ENCODE results near the gene HPRT1.
"Not testable (repeated sequence)": the region's sequence is repeated elsewhere in the genome, so short reads cannot be mapped to it uniquely, and the experiment has no call there.

Gene HPRT1, protein sequence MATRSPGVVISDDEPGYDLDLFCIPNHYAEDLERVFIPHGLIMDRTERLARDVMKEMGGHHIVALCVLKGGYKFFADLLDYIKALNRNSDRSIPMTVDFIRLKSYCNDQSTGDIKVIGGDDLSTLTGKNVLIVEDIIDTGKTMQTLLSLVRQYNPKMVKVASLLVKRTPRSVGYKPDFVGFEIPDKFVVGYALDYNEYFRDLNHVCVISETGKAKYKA

DNA sequence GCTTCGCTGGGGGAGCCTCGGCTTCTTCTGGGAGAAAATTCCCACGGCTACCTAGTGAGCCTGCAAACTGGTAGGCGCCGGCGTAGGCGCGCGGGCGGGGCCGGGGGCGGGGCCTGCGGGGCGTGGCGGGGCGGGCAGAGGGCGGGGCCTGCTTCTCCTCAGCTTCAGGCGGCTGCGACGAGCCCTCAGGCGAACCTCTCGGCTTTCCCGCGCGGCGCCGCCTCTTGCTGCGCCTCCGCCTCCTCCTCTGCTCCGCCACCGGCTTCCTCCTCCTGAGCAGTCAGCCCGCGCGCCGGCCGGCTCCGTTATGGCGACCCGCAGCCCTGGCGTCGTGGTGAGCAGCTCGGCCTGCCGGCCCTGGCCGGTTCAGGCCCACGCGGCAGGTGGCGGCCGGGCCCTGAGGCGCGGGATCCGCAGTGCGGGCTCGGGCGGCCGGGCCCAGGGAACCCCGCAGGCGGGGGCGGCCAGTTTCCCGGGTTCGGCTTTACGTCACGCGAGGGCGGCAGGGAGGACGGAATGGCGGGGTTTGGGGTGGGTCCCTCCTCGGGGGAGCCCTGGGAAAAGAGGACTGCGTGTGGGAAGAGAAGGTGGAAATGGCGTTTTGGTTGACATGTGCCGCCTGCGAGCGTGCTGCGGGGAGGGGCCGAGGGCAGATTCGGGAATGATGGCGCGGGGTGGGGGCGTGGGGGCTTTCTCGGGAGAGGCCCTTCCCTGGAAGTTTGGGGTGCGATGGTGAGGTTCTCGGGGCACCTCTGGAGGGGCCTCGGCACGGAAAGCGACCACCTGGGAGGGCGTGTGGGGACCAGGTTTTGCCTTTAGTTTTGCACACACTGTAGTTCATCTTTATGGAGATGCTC is at the start of gene HPRT1:
Gene HPRT1, plus strand, starts transcription at position 161 of the 857 bp plus-strand sequence. Its CDS starts 147 bp downstream, at position 308.
- DNase-seq, result peak; percentile 79

DNA sequence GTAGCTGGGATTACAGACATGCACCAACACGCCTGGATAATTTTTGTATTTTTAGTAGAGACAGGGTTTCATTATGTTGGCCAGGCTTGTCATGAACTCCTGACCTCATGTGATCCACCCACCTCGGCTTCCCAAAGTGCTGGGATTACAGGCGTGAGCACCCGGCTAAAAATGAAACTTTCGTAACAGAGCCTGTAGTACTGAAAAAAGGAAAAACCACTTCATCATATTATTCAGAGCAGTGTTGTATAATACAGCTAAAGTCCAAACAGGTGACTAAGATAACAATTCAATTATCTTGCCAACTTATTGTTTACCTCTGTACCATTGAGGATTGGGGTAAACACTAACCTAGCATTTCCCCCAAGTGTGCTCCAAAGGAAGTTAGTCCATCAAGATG is 43.9 kb upstream of the HPRT1 start:
- DNase-seq, result no peak

DNA sequence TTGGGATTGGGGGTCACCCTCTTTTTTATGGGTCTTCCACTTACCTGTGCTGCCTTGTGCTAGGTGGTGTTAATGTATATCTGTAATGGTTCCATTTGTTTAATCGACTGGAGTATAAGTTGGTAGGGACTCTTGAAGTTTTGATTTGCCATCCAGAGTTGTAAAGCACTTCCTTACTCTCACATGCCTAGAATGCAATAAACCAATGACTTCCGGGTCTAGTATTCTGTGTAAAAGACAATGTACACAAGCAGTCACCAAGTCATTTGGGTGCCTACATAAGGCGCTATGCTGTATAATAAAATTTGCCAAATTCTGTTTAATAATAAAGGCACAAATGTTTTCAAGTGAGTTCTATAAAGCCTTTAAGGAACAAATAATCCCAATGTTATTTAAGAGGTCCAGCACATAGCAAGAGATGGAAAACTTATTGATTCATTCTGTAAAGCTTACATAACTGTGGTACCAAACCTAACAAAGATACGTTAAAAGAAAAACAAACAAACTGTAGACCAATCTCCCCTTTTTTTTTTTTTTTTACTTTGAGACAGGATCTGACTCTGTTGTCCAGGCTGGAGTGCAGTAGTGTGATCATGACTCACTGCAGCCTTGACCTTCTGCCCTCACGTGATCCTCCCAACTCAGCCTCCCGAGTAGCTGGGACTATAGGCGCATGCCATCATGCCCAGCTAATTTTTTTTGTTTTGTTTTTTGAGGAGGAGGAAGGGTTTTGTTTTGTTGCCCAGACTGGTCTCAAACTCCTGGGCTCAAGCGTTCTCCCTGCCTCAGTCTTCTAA is 41.5 kb upstream of the HPRT1 start:
- DNase-seq, result no peak

DNA sequence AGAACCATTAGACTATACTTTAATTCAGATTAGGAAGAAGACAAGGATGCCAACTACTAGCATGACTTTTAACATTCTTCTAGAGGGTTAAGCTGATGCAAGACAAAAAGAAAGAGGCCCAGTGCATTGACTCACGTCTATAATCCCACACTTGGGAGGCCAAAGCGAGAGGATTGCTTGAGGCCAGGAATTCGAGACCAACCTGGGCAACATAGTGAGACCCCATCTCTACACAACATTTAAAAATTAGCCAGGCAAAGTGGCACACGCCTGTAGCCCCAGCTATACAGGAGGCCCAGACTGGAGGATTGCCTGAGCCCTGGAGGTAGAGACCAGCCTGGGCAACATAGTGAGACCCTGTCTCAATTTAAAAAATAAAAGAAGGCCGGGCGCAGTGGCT is 40.2 kb upstream of the HPRT1 start:
- no peak for DNase-seq

DNA sequence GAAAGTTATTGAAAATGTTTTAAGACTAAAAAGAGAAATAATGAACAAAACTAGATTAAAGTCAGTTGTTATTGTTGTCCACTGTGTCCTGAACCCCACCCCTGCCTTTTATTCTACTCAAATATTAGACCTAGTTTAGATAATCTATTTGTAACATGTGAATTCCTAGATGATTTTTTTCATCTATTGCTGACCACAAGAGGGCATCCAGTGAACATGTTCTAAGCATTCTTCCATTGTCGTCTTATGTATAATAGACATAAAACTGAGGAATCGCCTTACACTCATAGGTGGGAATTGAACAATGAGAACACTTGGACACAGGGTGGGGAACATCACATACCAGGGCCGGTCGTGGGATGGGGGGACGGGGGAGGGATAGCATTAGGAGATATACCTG is 36.4 kb upstream of the HPRT1 start:
- no peak for DNase-seq

DNA sequence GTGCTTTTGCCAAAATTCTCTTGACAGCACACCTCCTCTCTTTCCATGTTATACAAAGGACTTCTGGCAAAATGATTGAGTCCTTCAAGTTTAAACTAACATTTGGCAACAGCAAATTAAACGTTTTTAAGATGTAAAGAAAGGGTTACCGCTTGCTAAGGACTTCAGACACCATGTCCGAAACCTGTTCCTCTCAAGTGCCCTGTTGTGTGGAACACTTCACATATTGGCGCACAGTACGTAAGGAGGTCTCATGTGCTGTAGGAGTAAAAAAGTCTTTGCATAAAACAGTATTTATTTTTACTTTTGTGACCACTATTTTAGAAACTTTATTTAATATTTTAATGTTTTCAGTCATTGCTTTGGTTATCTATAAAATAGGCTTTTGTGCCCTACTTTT is 33.7 kb upstream of the HPRT1 start:
- no peak for DNase-seq

DNA sequence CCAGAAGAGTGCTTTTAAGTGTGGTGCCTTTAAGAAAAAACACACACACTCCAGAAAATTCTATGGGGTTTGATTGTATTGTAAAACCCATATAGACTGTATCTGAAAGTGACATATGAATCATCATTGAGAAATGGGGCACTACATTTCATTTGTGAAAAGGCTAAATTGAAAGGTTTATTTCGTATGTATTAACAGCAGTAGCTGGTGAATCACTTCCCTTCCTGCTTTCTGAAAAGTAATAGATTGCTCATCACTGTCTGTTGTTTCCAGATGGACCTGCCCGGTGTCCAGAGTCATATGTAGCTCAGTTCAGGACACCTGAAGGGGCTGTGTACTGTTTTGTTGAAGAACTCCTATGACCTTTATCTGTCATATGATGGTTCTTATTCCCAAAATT is 28.1 kb upstream of the HPRT1 start:
- DNase-seq, result peak; percentile 4

DNA sequence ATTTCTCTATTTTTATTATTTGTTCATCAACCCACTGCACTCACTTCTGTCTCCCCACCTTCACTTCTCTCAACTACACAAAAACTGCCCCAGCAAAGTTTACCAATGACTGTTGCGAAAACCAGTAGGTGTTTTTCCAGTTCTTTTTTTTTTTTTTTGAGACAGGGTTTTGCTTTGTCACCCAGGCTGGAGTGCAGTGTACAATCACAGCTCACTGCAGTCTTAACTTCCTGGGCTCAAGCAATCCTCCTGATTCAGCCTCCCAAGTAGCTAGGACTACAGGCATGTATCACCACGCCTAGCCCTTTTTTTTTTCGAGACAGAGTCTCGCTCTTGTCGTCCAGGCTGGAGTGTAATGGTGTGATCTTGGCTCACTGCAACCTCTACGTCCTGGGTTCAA is 24.1 kb upstream of the HPRT1 start:
- no peak for DNase-seq

DNA sequence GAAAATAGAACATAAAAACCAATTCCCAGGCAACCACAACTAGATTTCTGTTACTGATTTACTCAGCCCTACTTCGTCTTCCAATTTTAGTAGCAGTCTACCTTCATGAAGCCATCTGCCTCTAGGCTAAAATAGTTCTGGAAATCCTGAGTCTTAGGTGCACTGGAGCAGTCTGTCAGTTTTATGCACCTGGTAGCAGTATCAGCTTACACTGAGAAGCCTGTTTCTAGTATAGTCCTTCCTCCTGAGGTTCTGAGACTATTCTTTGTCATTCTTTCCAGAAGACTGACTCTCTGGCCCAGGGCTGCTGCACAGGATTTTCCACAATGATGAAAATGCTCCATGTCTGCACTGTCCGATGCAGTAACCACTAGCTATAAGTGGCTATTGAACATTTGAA is 16.9 kb upstream of the HPRT1 start:
- DNase-seq, result no peak

DNA sequence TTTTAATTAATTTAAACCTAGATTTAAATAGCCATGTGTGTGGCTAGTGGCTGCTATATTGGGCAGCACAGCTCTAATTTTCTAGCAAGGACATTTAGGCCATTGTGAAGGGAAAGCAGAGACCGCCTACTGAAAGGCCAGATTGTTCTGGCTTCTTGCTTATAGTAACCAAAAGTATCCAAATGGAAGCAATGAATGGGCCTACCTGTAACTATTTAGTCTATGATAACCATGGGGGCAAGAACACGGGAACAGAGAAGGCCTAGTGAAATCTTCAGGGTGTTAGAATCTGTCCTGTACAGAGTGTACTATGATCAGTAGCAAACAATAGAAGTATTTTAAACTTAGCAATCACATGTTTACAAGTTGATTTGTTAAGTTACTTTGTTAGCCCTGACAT is 16.5 kb upstream of the HPRT1 start:
- DNase-seq, result no peak

DNA sequence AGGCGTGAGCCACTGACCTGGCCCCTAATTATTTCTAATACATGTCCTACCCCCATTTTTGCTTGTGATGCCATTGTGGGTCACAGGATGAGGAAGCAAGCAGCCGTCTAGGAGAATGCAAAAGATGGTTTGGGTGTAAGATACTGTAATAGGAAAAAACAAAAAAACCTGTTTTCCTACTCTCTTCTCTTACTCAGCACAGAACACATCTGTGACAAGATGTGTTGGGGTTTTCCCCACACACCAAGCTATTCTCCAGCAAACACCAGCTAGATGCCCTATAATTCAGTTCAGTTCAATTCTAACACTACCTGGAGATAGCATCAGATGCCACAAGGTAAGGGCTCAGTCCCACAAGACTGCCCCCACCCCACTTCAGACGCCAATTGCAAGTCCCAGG is 15.3 kb upstream of the HPRT1 start:
- DNase-seq, result no peak

DNA sequence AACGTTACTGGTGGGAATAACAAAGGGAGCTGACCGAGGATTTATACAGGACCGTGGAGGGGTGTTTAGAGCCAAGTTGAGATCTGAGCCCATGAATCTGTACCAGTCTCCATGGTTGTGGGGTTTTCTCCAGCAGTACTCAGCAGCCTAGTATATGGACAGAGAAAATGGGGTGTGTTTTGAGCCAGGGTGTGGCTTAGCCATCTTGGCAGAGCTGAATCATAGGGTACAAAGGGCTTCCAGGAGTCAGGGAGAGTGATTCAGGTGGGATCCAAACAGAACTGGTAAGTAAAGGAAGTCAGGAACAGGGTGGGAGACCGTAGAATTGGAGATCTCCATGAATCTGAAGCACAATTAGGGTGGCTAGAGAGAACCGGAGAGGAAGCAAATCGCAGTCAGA is 7.4 kb upstream of the HPRT1 start:
- no peak for DNase-seq

DNA sequence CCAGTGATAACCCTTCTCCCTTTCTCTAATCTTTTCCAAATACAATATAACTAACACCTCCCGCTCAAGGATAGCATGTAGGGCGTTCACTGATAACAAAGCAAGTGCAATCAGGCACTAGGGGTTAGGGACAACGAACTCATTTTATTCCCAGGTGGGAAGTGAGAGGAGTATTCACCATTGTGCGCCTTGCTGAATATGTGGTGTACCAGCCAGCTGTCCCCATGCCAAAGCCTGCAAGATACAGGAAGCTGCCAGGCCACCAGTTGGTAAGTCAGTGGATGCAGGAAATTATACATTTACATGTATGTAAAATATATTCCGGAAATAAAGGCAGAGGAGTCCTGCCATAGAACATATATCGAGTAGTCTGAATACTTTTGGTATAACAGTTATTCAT is 6.3 kb upstream of the HPRT1 start:
- no peak for DNase-seq

DNA sequence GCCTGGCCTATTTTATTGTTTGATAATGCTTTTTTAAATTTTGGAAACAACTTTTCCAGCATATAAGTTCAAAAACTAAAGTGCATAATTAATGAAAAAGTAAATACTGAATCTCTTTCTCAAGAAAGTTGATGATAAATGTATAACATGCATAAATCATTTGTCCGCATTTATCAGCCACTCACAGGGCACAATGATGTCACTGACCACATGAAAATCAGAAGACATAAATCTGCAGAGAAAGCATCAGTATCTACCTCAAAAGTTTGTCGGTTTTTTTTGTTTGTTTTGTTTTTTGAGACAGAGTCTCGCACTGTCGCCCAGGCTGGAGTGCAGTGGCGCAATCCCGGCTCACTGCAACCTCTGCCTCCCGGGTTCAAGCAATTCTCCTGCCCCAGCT is 5.5 kb upstream of the HPRT1 start:
- no peak for DNase-seq

DNA sequence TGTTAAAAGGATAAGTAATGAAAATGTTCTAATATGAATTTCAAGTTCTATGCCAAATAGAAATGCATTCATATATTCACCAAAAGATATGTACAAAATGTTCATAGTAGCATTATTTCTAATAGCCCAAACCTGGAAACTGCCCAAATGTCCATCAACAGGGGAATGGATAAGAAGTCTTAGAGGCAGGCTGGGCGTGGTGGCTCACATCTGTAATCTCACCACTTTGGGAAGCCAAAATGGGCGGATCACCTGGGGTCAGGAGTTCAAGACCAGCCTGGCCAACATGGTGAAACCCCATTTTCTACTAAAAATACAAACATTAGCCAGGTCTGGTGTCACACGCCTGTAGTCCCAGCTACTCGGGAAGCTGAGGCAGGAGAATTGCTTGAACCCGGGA is 2.3 kb upstream of the HPRT1 start:
- no peak for DNase-seq

DNA sequence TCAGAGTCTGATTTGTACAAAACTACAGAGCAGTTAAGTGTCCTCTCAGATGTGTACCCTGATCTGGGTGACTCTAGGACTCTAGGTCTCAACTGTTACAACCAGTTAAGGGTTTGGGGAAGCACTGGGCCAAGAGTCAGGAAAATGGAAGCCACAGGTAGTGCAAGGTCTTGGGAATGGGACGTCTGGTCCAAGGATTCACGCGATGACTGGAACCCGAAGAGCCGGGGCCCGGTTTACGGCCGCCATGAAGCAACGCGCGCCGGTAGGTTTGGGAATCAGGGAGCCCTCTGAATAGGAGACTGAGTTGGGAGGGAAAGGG is 321 bp upstream of the HPRT1 start:
- no peak for DNase-seq

DNA sequence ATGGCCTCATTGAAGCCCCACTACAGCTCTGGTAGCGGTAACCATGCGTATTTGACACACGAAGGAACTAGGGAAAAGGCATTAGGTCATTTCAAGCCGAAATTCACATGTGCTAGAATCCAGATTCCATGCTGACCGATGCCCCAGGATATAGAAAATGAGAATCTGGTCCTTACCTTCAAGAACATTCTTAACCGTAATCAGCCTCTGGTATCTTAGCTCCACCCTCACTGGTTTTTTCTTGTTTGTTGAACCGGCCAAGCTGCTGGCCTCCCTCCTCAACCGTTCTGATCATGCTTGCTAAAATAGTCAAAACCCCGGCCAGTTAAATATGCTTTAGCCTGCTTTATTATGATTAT is 876 bp downstream of the HPRT1 start:
- no peak for DNase-seq

DNA sequence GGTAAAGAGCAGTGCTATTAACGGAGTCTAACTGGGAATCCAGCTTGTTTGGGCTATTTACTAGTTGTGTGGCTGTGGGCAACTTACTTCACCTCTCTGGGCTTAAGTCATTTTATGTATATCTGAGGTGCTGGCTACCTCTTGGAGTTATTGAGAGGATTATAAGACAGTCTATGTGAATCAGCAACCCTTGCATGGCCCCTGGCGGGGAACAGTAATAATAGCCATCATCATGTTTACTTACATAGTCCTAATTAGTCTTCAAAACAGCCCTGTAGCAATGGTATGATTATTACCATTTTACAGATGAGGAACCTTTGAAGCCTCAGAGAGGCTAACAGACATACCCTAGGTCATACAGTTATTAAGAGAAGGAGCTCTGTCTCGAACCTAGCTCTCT is 1.5 kb downstream of the HPRT1 start:
- DNase-seq, result no peak

DNA sequence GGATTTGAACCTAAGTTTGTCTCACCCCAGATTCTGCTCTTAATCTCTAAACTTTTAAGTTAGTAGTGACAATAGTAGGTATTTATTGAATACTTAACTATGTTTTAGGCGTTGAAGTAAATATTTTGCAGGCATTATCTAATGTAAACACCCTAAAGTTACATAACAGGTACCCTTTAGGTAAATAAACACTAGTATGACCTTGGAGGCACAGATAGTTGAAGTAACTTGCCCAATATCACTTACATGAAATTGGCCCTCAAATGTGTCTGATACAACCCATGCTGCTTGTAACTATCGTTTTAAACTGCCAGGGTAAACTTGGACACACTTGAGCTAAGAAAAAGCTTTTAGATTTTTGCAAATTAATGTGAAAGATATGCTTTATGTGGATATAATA is 3.0 kb downstream of the HPRT1 start:
- DNase-seq, result no peak

DNA sequence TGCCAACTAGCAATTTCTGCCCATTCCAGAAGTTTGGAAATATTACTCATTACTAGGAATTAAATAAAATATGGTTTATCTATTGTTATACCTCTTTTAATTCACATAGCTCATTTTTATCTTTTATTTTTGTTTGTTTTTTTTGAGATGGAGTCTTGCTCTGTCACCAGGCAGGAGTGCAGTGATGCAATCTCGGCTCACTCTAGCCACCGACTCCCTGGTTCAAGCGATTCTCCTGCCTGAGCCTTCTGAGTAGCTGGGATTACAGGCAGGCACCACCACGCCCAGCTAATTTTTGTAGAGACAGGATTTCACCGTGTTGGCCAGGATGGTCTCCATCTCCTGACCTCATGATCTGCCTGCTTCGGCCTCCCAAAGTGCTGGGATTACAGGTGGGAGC is 4.5 kb downstream of the HPRT1 start:
- not testable (repeated sequence) for DNase-seq

DNA sequence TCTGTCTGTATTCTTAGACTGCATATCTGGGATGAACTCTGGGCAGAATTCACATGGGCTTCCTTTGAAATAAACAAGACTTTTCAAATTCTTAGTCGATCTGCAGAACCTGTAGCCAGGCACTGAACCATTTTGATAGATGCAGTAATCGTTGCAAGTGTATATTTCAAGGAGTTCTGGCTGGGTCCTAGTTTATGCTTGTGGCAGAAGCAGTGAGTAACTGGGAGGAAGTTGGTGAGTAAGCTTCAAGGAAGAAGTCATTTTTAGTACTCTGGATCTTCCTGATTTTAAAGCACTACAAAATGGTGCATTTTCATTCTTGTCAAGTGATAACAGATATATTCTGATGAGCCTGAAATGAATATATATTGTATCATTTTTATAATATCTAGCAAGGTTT is 9.5 kb downstream of the HPRT1 start:
- no peak for DNase-seq

DNA sequence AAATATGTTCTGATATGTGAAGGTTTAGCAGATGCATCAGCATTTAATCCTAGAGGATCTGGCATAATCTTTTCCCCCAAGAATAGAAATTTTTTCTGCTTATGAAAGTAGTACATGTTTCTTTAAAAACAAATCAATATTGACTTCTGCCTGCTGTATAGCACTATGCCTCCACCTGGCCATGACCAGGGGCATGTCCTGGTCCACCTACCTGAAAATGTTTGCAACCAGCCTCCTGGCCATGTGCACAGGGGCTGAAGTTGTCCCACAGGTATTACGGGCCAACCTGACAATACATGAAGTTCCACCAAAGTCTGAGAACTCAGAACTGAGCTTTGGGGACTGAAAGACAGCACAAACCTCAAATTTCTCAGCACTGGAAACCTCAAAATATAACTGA is 10.0 kb downstream of the HPRT1 start:
- no peak for DNase-seq

DNA sequence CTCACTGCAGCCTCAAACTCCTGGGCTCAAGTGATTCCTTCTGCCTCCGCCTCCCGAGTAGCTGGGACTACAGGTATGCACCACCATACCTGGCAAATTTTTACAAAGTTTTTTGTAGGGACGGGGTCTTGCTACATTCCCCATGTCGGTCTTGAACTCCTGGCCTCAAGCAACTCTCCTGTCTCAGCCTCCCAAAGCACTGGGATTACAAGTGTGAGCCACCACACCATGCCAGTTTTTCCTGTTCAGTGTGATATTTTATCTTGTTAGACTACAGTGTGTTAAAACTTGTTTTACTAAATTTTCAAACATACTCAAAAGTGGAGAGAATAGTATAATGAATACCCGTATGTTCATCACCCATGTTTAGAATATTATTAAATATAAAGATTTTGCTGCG is 12.1 kb downstream of the HPRT1 start:
- no peak for DNase-seq

DNA sequence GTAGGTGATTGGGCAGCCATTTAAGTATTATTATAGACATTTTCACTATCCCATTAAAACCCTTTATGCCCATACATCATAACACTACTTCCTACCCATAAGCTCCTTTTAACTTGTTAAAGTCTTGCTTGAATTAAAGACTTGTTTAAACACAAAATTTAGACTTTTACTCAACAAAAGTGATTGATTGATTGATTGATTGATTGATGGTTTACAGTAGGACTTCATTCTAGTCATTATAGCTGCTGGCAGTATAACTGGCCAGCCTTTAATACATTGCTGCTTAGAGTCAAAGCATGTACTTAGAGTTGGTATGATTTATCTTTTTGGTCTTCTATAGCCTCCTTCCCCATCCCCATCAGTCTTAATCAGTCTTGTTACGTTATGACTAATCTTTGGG is 16.3 kb downstream of the HPRT1 start:
- no peak for DNase-seq
